ENCODE measurements around the gene OR51M1.

OR51M1 gene

GRCh38 chr11:5394091-5394490 lies 10.5 kb downstream of the OR51M1 start:
- no peak for DNase-seq

- no peak for DNase-seq
These were observed 15.3 kb downstream of the OR51M1 start for GRCh38 chr11:5398936-5399335.

GRCh38 chr11:5405173-5405572 lies 21.6 kb downstream of the OR51M1 start:
- DNase-seq = no peak

GRCh38 chr11:5420993-5421392 lies 37.4 kb downstream of the OR51M1 start:
- no peak for DNase-seq

GRCh38 chr11:5421811-5422210 lies 38.2 kb downstream of the OR51M1 start, which contains the start of gene OR51Q1:
Gene OR51Q1 (plus strand): TSS chr11:5422111. CDS start chr11:5422201, 90 bp downstream.
- no peak for DNase-seq

GRCh38 chr11:5423131-5423530 lies 39.5 kb downstream of the OR51M1 start:
- DNase-seq = no peak

- DNase-seq = no peak
These were observed 57.8 kb downstream of the OR51M1 start, which contains the start of gene OR51I1 for GRCh38 chr11:5441414-5441813. Gene OR51I1 (minus strand): TSS chr11:5441514. CDS start chr11:5441514, 0 bp downstream.

All from NCI-H1930 (cell line).